Keratinocyte (primary cell): ENCODE measurements around the gene ANKRD45. TPM values are rescaled to one million over a fixed set of nuclear protein-coding genes. Genes with fewer than 3 reads are reported as not detected.

ENCODE experiments used
- DNase-seq: peaks from one replicate; pipeline ENCODE4 v3.0.0-alpha.2; 2011; ENCODE audit warnings: low read depth, missing footprints, low spot score
- FAIRE-seq: peaks from 2 replicates; lab custom pipeline; 2011; peaks lifted over from hg19 to GRCh38; lab: Jason Lieb, UNC
- H2AFZ ChIP-seq: 2 replicates; pipeline ENCODE4 v1.6.0; 2012; ENCODE audit warnings: low read length, control low read depth, inconsistent platforms; ENCODE audit not compliant: control insufficient read depth
- H3K27ac ChIP-seq: 2 replicates; pipeline ENCODE4 v1.5.1; 2011; ENCODE audit warnings: low read length; ENCODE audit not compliant: control insufficient read depth, insufficient read depth
- H3K27me3 ChIP-seq: 3 replicates; pipeline ENCODE4 v1.6.0; 2011; ENCODE audit warnings: low read length; ENCODE audit not compliant: control insufficient read depth, insufficient read depth; ENCODE audit errors: extremely low read depth
- H3K36me3 ChIP-seq, 2 experiments: 2 replicates in 1 of 2; 3 replicates in 1 of 2; pipeline ENCODE4 v1.5.1; 2011; ENCODE audit warnings: low read length in 2 of 2, mild to moderate bottlenecking in 1 of 2; ENCODE audit not compliant: control insufficient read depth in 2 of 2, insufficient read depth in 2 of 2; ENCODE audit errors: extremely low read depth in 1 of 2
- H3K4me1 ChIP-seq: 3 replicates; pipeline ENCODE4 v1.5.1; 2011; ENCODE audit warnings: low read length; ENCODE audit not compliant: control insufficient read depth, insufficient read depth; ENCODE audit errors: extremely low read depth
- H3K4me2 ChIP-seq: 3 replicates; pipeline ENCODE4 v1.6.0; 2011; ENCODE audit warnings: low read depth, low read length; ENCODE audit not compliant: control insufficient read depth, insufficient read depth; ENCODE audit errors: extremely low read depth
- H3K4me3 ChIP-seq, 3 experiments: fragments of 200-600 bp in 1 of 3; sonication (generic) in 1 of 3; 2 replicates in 2 of 3; 3 replicates in 1 of 3; pipeline ENCODE4 v1.5.1; 2011 to 2016; ENCODE audit warnings: low read length in 3 of 3, mild to moderate bottlenecking in 3 of 3, control low read depth in 2 of 3, inconsistent platforms in 1 of 3, low read depth in 1 of 3, mixed read lengths in 1 of 3, mixed run types in 1 of 3, moderate library complexity in 1 of 3; ENCODE audit not compliant: control insufficient read depth in 2 of 3, insufficient read depth in 2 of 3; ENCODE audit errors: extremely low read depth in 1 of 3
- H3K79me2 ChIP-seq: 2 replicates; pipeline ENCODE4 v1.6.0; 2012; ENCODE audit warnings: low read length; ENCODE audit not compliant: control insufficient read depth, insufficient read depth
- H3K9ac ChIP-seq: 3 replicates; pipeline ENCODE4 v1.6.0; 2011; ENCODE audit warnings: low read length; ENCODE audit not compliant: control insufficient read depth, insufficient read depth; ENCODE audit errors: extremely low read depth
- H3K9me1 ChIP-seq: 3 replicates; pipeline ENCODE4 v1.6.0; 2011; ENCODE audit warnings: low read length; ENCODE audit not compliant: control insufficient read depth, insufficient read depth; ENCODE audit errors: extremely low read depth
- H3K9me3 ChIP-seq: 2 replicates; pipeline ENCODE4 v1.5.1; 2012; ENCODE audit warnings: low read depth, low read length; ENCODE audit not compliant: control insufficient read depth
- H4K20me1 ChIP-seq: 3 replicates; pipeline ENCODE4 v1.6.0; 2011; ENCODE audit warnings: low read length; ENCODE audit not compliant: control insufficient read depth, insufficient read depth; ENCODE audit errors: extremely low read depth
- CTCF ChIP-seq, 3 experiments: IDR thresholded peaks in 1 of 3; conservative IDR thresholded peaks in 1 of 3; optimal IDR thresholded peaks in 1 of 3; 2 replicates in 2 of 3; 3 replicates in 1 of 3; pipeline versions ENCODE3 to v1.5.1; 2011; ENCODE audit warnings: low read length in 3 of 3, mild to moderate bottlenecking in 3 of 3, moderate library complexity in 2 of 3, control low read depth in 1 of 3, inconsistent platforms in 1 of 3; ENCODE audit not compliant: insufficient read depth in 2 of 3; ENCODE audit errors: extremely low read depth in 1 of 3
- EZH2 ChIP-seq: IDR thresholded peaks from one replicate; pipeline ENCODE4 v1.6.1; 2012; ENCODE audit warnings: inconsistent platforms, mild to moderate bottlenecking, low read length, moderate library complexity
- dilution Hi-C: fragments of 300-500 bp; cut with MboI; formaldehyde crosslinking; loops from one replicate; pipeline ENCODE4 v1.7.0; 2020; ENCODE audit warnings: low sequenced_read_pairs; ENCODE audit not compliant: extremely low pct_ligation_motif_present
- polyA plus RNA-seq, 5 experiments: library from polyadenylated mRNA; depleted of rRNA in 3 of 5; stranded (reverse) in 3 of 5; stranded (forward) in 1 of 5; unstranded in 1 of 5; fragments of >200 nt; gene quantifications; 1 replicate in 1 of 5; 2 replicates in 3 of 5; 3 replicates in 1 of 5; pipeline versions ENCODE4 v1.2.1 to v1.2.3, GENCODE V29; 2011 to 2012; ENCODE audit warnings: missing spikeins in 2 of 5, low read depth in 1 of 5, low replicate concordance in 1 of 5

ANKRD45 gene
- polyA plus RNA-seq, 1 donor (not counting 4 experiments of a cell fraction or from before 2014, with no cell fraction given): 0.18 TPM

GRCh38 chr1:173635116-173635515 lies 34.5 kb downstream of the ANKRD45 start, which contains the start of gene TEX50:
TSS of gene TEX50 (plus strand) at chr1:173635338. CDS start at chr1:173635522, 184 bp downstream.
- no peaks in the 10 kb centered on the region for H3K4me1 ChIP-seq
- H3K36me3 ChIP-seq: no peaks in the 10 kb centered on the region
- peaks cover 12% of the 10 kb centered on the region for H3K9me3 ChIP-seq
- dilution Hi-C loops: no loop called here
- TF ChIP-seq CTCF (optimal IDR thresholded peaks at IDR 0.05 in 1 of 3, IDR thresholded peaks at IDR 0.05 in 1 of 3, conservative IDR thresholded peaks at IDR 0.05 in 1 of 3; ENCODE audit: extremely low read depth in 1 of 3, insufficient read depth in 2 of 3, low read length in 3 of 3): no peak
- H3K27me3 ChIP-seq: no peaks in the 10 kb centered on the region
- no peak within 1 kb of the TSS for H3K4me3 ChIP-seq
- H4K20me1 ChIP-seq: no peaks in the 10 kb centered on the region
- no peak within 1 kb of the TSS for H3K9ac ChIP-seq
- H3K9me1 ChIP-seq: no peaks in the 10 kb centered on the region
- H3K79me2 ChIP-seq: no peaks in the 10 kb centered on the region
- FAIRE-seq (no peak), DNase-seq (no peak)
- H3K4me2 ChIP-seq: no peak within 1 kb of the TSS
- no peak within 1 kb of the TSS for H2AFZ ChIP-seq
- H3K27ac ChIP-seq: no peak within 1 kb of the TSS

- Histone ChIP-seq H3K4me3 (no peak overlapping the region), H3K9me3 (no peaks in the 10 kb centered on the region), H3K4me2 (no peak overlapping the region), H3K9me1 (no peaks in the 10 kb centered on the region), H2AFZ (no peak overlapping the region), H3K79me2 (no peaks in the 10 kb centered on the region), H3K9ac (no peak overlapping the region), H3K27ac (no peak overlapping the region), H3K4me1 (no peaks in the 10 kb centered on the region), H4K20me1 (no peaks in the 10 kb centered on the region), H3K27me3 (no peaks in the 10 kb centered on the region), H3K36me3 (no peaks in the 10 kb centered on the region)
- DNase-seq (no peak), FAIRE-seq (peak; percentile 23)
- no peak for TF ChIP-seq EZH2
- dilution Hi-C loops: no loop called here
Observed at GRCh38 chr1:173628888-173629287, 40.8 kb downstream of the ANKRD45 start.

- no peak overlapping the region for H3K4me2 ChIP-seq
- FAIRE-seq (no peak), DNase-seq (no peak)
- H3K36me3 ChIP-seq: no peaks in the 10 kb centered on the region
- H3K79me2 ChIP-seq: no peaks in the 10 kb centered on the region
- dilution Hi-C loops: no loop called here
- H2AFZ ChIP-seq: no peak overlapping the region
- H4K20me1 ChIP-seq: no peaks in the 10 kb centered on the region
- TF ChIP-seq CTCF (optimal IDR thresholded peaks at IDR 0.05 in 1 of 3, IDR thresholded peaks at IDR 0.05 in 1 of 3, conservative IDR thresholded peaks at IDR 0.05 in 1 of 3; ENCODE audit: extremely low read depth in 1 of 3, insufficient read depth in 2 of 3, low read length in 3 of 3) (no peak), EZH2 (no peak)
- H3K27me3 ChIP-seq: no peaks in the 10 kb centered on the region
- H3K4me1 ChIP-seq: no peaks in the 10 kb centered on the region
- H3K9me3 ChIP-seq: no peaks in the 10 kb centered on the region
- no peak overlapping the region for H3K27ac ChIP-seq
- H3K9me1 ChIP-seq: no peaks in the 10 kb centered on the region
- H3K9ac ChIP-seq: no peak overlapping the region
- H3K4me3 ChIP-seq: no peak overlapping the region
Observed at GRCh38 chr1:173627269-173627668, 42.4 kb downstream of the ANKRD45 start.
